Kidney epithelial cell (primary cell): Measurements from ENCODE around the gene METTL6. TPM values are rescaled to one million over a fixed set of nuclear protein-coding genes. Genes with fewer than 3 reads are reported as not detected.
"Not testable (repeated sequence)": the region's sequence is repeated elsewhere in the genome, so short reads cannot be mapped to it uniquely, and the experiment has no call there.

ENCODE experiments used
- DNase-seq: peaks from one replicate; pipeline ENCODE4 v3.0.0-alpha.2; 2010; ENCODE audit warnings: low read depth
- H3K27me3 ChIP-seq: 2 replicates; pipeline ENCODE4 v1.6.0; 2011; ENCODE audit warnings: low read length; ENCODE audit not compliant: control insufficient read depth, insufficient read depth
- H3K36me3 ChIP-seq: 2 replicates; pipeline ENCODE4 v1.5.1; 2011; ENCODE audit warnings: low read length; ENCODE audit not compliant: control insufficient read depth, insufficient read depth
- H3K4me3 ChIP-seq: 2 replicates; pipeline ENCODE4 v1.5.1; 2011; ENCODE audit warnings: low read depth, mild to moderate bottlenecking, control low read depth, low read length
- CTCF ChIP-seq: IDR thresholded peaks from 2 replicates; pipeline ENCODE4 v1.5.1; 2011; ENCODE audit warnings: mild to moderate bottlenecking, moderate library complexity, low read length, control low read depth, inconsistent platforms; ENCODE audit not compliant: insufficient read depth, poor library complexity, severe bottlenecking
- total RNA-seq: library from RNA; depleted of rRNA; stranded (reverse); fragments of >200 nt; gene quantifications from 2 replicates; pipeline ENCODE4 v1.2.3, GENCODE V29; 2015

Gene METTL6
- total RNA-seq, 1 donor from 2014 or later, result 31.6 TPM

- Histone ChIP-seq H3K36me3 (no peaks in the 10 kb centered on the region), H3K27me3 (no peaks in the 10 kb centered on the region), H3K4me3 (no peak overlapping the region)
- no peak for DNase-seq
- no peak for TF ChIP-seq CTCF
These were observed 40.2 kb upstream of the METTL6 start for GRCh38 chr3:15467227-15468181.

DNA sequence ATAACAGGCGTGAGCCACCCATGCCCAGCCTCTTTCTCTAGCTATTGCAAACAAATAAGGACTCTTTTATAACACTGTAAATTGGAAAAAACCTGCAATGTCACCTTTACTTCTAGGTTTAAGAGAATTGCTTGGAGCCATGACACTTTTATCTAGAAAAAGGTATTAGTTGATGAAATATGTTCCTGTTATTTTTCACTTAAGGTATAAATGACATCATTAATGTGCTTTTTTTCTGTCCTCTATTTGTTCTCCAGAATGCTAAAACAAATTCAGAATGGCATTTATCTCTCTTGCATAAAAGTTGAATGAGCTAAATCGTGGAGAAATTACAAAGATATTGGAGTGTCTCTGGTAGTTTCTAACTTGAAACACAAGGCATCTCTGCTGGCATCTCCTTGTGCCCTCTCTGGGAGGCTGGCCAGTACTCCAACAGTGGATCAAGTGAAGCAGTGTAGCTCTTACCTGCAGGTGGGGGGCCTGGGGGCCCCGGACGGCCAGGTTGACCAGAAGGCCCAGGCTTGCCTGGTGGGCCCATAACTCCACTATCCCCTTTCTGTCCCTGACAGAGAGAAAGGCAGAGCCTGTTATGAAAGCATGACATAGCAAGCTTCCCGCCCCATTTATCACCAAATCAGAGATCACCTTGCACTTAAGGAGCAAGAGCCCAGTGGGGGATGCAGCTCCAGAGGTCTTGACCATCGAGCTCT is 38.7 kb upstream of the METTL6 start:
- H3K4me3 ChIP-seq, result no peak overlapping the region
- H3K36me3 ChIP-seq, result no peaks in the 10 kb centered on the region
- H3K27me3 ChIP-seq, result no peaks in the 10 kb centered on the region
- no peak for TF ChIP-seq CTCF
- DNase-seq, result no peak

DNA sequence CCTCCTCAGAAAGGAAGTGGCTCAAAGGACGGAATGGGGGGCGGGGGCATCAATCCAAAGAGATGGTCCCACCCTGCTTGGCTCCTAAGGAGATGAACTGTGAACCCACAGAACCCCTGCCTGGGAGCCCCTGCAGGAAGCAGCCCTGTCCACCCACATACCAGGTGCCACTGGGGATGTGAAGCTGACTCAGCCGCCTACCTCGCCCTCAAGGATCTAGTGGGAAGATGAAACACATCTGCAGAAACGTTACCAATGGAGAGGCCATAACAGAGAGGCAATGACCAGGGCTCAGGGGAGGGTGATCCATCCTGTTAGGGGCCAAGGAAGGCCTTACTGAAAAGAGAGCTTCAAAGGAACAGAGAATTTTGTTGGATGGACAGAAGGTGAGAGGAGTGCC is 35.1 kb upstream of the METTL6 start:
- no peak overlapping the region for H3K4me3 ChIP-seq
- DNase-seq, result no peak
- no peaks in the 10 kb centered on the region for H3K27me3 ChIP-seq
- H3K36me3 ChIP-seq, result no peaks in the 10 kb centered on the region
- TF ChIP-seq CTCF, result no peak

DNA sequence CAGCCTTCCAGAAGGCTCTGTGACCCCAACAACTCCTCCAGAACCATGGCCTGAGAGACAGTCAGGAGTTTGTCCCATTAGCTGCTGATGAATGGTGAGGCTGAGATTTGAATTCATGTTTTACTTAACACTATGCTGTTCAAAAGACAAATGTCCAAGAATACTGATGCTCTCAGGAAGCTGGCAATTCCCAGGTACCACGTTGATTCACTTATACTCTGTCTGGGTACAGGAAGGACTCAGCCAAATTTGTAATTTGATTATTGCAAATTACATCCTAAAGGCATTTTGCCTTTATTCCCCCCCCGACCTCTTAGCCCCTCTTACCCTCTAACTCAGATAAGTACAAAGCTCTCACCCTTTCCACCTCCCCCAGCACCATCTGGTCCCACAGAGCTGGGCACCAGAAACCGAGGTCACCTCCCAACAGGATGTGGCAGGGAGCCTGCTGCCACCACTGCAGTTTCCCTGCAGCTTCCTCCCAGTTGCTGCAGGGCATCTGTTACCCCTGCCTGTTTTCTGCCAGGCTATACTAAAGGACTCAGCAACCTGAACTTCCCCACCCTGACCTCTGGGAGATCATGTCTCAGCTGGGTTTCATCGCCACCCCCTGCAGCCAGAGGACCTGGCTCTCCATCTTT is 33.7 kb upstream of the METTL6 start:
- no peaks in the 10 kb centered on the region for H3K27me3 ChIP-seq
- DNase-seq, result no peak
- H3K36me3 ChIP-seq, result no peaks in the 10 kb centered on the region
- H3K4me3 ChIP-seq, result no peak overlapping the region
- TF ChIP-seq CTCF, result no peak

- no peak for TF ChIP-seq CTCF
- Histone ChIP-seq H3K36me3 (no peaks in the 10 kb centered on the region), H3K27me3 (no peaks in the 10 kb centered on the region), H3K4me3 (no peak overlapping the region)
- DNase-seq, result no peak
These were observed 31.0 kb upstream of the METTL6 start for GRCh38 chr3:15458212-15458780.

DNA sequence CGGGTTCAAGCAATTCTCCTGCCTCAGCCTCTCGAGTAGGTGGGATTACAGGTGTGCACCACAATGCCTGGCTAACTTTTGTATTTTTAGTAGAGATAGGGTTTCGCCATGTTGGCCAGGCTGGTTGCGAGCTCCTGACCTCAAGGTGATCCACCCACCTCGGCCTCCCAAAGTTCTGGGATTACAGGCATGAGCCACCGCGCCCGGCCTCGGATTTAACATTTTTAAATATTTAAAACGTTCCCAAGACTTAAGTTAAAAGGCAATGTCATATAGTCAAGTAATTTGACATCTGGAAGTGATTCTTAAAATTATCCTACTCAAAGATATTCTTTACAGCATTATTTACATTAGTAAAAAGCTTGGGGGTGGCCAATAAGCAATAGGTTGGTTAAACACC is 29.6 kb upstream of the METTL6 start:
- H3K4me3 ChIP-seq, H3K36me3 ChIP-seq, H3K27me3 ChIP-seq, DNase-seq: not testable (repeated sequence)
